Raji (cell line): ENCODE data around the gene TCN1.

Source experiments
- POLR2A ChIP-seq: IDR thresholded peaks from 2 replicates; pipeline ENCODE4 v1.6.1; 2011; ENCODE audit warnings: low read depth, low read length, control low read depth; ENCODE audit not compliant: insufficient read depth

The TCN1 gene

DNA sequence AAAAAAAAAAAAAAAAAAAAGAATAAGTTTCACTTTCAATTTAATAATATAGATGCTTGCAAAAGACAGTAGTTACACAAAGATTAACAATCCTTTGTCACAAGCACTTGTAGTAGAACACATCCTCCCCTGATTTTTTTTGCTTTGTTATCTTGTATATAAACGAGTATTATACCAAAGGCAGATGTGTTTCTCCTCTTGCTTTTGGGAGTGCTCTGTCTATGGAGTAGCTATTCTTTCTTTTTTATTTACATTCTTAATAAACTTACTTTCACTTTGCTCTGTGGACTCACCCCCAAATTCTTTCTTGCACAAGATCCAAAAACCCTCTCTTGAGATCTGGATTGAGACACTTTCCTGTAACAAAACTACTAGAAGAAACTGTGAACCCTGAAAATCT lies 52.3 kb downstream of the TCN1 start:
- TF ChIP-seq POLR2A: no peak

DNA sequence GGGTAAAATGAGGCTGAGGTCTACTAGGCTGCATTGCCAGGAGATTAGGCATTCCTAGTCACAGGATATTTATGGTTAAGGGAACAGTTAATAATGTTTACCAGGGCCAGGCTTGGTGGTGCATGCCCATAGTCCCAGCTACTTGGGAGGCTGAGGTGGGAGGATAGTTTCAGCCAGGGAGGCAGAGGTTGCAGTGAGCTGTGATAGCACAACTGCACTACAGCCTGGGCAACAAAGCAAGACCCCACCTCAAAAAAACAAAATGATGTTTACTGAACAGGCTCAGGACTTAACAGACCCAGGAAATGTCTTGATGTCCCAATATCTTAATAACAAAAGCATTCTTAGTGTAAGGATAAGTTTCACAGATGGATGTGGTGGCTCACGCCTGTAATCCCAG lies 52.9 kb downstream of the TCN1 start:
- TF ChIP-seq POLR2A: no peak

GRCh38 chr11:59812220-59812619 lies 54.1 kb downstream of the TCN1 start:
- TF ChIP-seq POLR2A: no peak

DNA sequence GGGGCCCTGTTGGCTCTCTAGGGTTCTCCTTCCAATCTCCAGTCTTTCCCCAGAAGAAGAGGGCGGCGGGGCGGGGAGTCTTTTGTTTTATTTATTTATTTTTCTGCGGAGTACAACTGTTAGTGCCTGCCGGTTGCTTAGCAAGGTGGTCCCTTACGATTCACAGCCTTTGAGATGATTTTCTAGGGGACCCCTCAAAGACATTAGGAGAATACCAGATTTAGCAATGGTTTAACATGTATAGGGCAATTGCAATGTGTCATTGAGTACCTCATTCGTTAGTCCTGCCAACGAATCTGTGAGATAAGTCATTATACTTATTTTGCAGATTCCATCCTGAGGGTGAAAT lies 55.4 kb downstream of the TCN1 start:
- TF ChIP-seq POLR2A: no peak

GRCh38 chr11:59810189-59810910 lies 55.9 kb downstream of the TCN1 start, which contains the start of gene MRPL16:
Gene MRPL16, minus strand, starts transcription at chr11:59810778. Its CDS starts 120 bp downstream, at chr11:59810658.
- TF ChIP-seq POLR2A: peak; percentile 94

DNA sequence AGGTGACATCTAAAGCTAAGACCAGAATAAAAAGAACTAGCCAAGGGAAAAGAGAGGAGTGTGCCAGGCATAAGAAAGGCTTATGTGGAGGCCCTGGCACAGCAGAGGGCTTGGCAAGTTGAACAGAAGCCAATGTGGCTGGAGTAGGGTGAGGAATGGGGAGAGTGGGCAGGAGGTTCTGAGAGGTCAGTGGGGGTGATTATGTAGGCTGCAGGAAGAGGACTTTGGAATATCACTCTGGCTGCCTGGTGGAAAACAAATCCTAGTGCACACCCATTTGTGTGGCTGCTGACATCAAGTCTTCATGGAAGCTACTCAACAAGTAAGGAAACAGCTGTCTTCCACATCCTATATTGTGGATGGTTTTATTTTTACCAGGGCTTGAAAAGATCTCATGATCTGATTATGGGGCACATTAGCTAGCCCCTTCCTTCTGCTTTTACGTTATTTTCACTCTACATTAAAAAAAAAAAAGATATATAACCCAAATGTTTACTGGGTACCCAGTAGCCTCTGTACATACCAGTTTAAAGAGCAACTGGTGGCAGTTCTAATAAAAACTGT lies 59.2 kb downstream of the TCN1 start:
- no peak for TF ChIP-seq POLR2A

GRCh38 chr11:59804061-59804460 lies 62.2 kb downstream of the TCN1 start:
- no peak for TF ChIP-seq POLR2A
